Transverse colon (tissue), 4 donors: Measurements from ENCODE around the gene VGLL4. TPM values are rescaled to one million over a fixed set of nuclear protein-coding genes. Genes with fewer than 3 reads are reported as not detected.

Experiments
- DNase-seq: peaks from one replicate; pipeline ENCODE4 v3.0.0-alpha.2; 2019
- H3K27ac ChIP-seq, 4 donors: fragments of 200-600 bp; sonication (generic); 2 replicates each; pipeline ENCODE4 v1.5.1; 2016 to 2018; ENCODE audit warnings: inconsistent platforms in 4 of 4
- H3K27me3 ChIP-seq: fragments of 200-600 bp; sonication (generic); 2 replicates; pipeline ENCODE4 v1.5.1; 2017; ENCODE audit warnings: inconsistent platforms
- H3K36me3 ChIP-seq, 4 donors: fragments of 200-600 bp; sonication (generic); 2 replicates each; pipeline ENCODE4 v1.5.1; 2017 to 2019; ENCODE audit warnings: inconsistent platforms in 4 of 4
- H3K4me1 ChIP-seq, 4 donors: fragments of 200-600 bp; sonication (generic); 2 replicates each; pipeline ENCODE4 v1.5.1; 2017 to 2020; ENCODE audit warnings: inconsistent platforms in 4 of 4
- H3K4me3 ChIP-seq, 4 donors: fragments of 200-600 bp; sonication (generic); 1 replicate in 1 of 4; 2 replicates in 3 of 4; pipeline versions ENCODE4 v1.5.1 to v1.6.1; 2017 to 2019; ENCODE audit warnings: inconsistent platforms in 4 of 4
- H3K9me3 ChIP-seq, 2 donors: fragments of 200-600 bp; sonication (generic); 2 replicates each; pipeline ENCODE4 v1.5.1; 2017 to 2019; ENCODE audit warnings: inconsistent platforms in 2 of 2
- CTCF ChIP-seq, 5 experiments: fragments of 200-600 bp in 3 of 5; fragments of 450-650 bp in 2 of 5; sonication (generic) in 3 of 5; IDR thresholded peaks; 1 replicate in 2 of 5; 2 replicates in 3 of 5; pipeline ENCODE4 v1.5.1; 2016 to 2017; ENCODE audit warnings: antibody characterized with exemption in 5 of 5, inconsistent platforms in 3 of 5, mild to moderate bottlenecking in 2 of 5, moderate library complexity in 1 of 5
- EP300 ChIP-seq: sonication (generic); formaldehyde crosslinking; IDR thresholded peaks from one replicate; pipeline ENCODE4 v1.6.1; 2017; ENCODE audit warnings: antibody characterized with exemption, low read depth
- POLR2A ChIP-seq: fragments of 450-650 bp; IDR thresholded peaks from one replicate; pipeline ENCODE4 v1.6.1; 2016; ENCODE audit warnings: antibody characterized with exemption, mild to moderate bottlenecking, moderate library complexity
- POLR2AphosphoS5 ChIP-seq, 3 donors: sonication (generic); formaldehyde crosslinking; IDR thresholded peaks; one replicate each; pipeline ENCODE4 v1.6.1; 2016; ENCODE audit warnings: antibody characterized with exemption in 3 of 3
- WGBS, 2 donors: methylation state at CpG; one replicate each; pipeline ENCODE4 v1.1.5; 2018; ENCODE audit warnings: low coverage in 1 of 2; 5-methylcytosine and 5-hydroxymethylcytosine counted together
- in situ Hi-C, 4 donors: fragments of 200-750 bp; cut with MboI; loops; one replicate each; pipeline versions ENCODE4 v1.15.0 to v1.15.1; 2017; ENCODE audit warnings: low sequenced_read_pairs in 3 of 4, low pct_ligation_motif_present in 1 of 4, low pct_unique_long_range_greater_than_20kb in 1 of 4
- intact Hi-C: fragments of 100-400 bp; cut with DNase I; formaldehyde crosslinking; loops from one replicate; pipeline ENCODE4 v1.15.1; 2023; ENCODE audit warnings: low total_unique reads
- total RNA-seq, 4 donors: library from RNA; depleted of rRNA; stranded (reverse); fragments of >200 nt; gene quantifications; one replicate each; pipeline ENCODE4 v1.1.0, GENCODE V29; 2016

VGLL4 gene
- total RNA-seq, 4 donors from 2014 or later = 67.3 to 175 (median 95.0) TPM

GRCh38 chr3:11622586-11623550 is 20.8 kb downstream of the VGLL4 start:
- no peak for TF ChIP-seq POLR2A
- peaks cover 33 to 89% (median 76%) of the 10 kb centered on the region in 4 donors for H3K4me1 ChIP-seq
- H3K4me3 ChIP-seq = no peak overlapping the region
- DNase-seq = no peak
- H3K27ac ChIP-seq = no peak overlapping the region
- intact Hi-C loops (no loop called here), in situ Hi-C loops (no loop called here)
- H3K9me3 ChIP-seq = no peaks in the 10 kb centered on the region
- no peaks in the 10 kb centered on the region for H3K27me3 ChIP-seq
- 87 to 96% methylated on average over 8 to 9 of the region's 9 CpGs for WGBS, 2 donors
- no peaks in the 10 kb centered on the region for H3K36me3 ChIP-seq

GRCh38 chr3:11621077-11621476 is 22.6 kb downstream of the VGLL4 start:
- peak overlapping the region in 2 of 4 donors; percentile 62 to 65 for H3K27ac ChIP-seq

GRCh38 chr3:11619946-11620652 is 23.6 kb downstream of the VGLL4 start:
- Histone ChIP-seq H3K4me3 (no peak overlapping the region), H3K36me3 (no peaks in the 10 kb centered on the region), H3K27ac (peak overlapping the region; percentile 62 to 67 (median 64)), H3K9me3 (no peaks in the 10 kb centered on the region), H3K27me3 (no peaks in the 10 kb centered on the region), H3K4me1 (peaks cover 29 to 85% (median 58%) of the 10 kb centered on the region in 4 donors)
- DNase-seq = no peak
- WGBS, 2 donors = 55 to 62% methylated on average over 3 to 11 of the region's 11 CpGs
- in situ Hi-C loops = no loop called here
- TF ChIP-seq POLR2AphosphoS5 (IDR thresholded peaks at IDR 0.05) (no peak), CTCF (IDR thresholded peaks at IDR 0.05) (no peak), EP300 (no peak), POLR2A (no peak)
- intact Hi-C loops = no loop called here

More at GRCh38 chr3:11621077-11621476, 22.6 kb downstream of the VGLL4 start:
- no peaks in the 10 kb centered on the region for H3K36me3 ChIP-seq
- no peak for DNase-seq
- no peak for TF ChIP-seq POLR2AphosphoS5 (IDR thresholded peaks at IDR 0.05)
- no peak overlapping the region for H3K4me3 ChIP-seq
- 24 to 54% methylated on average over 2 of the region's 2 CpGs for WGBS, 2 donors
- intact Hi-C loops = no loop called here
- H3K9me3 ChIP-seq = no peaks in the 10 kb centered on the region
- in situ Hi-C loops = no loop called here
- peaks cover 29 to 88% (median 67%) of the 10 kb centered on the region in 4 donors for H3K4me1 ChIP-seq
- H3K27me3 ChIP-seq = no peaks in the 10 kb centered on the region

- WGBS, 2 donors = 78 to 86% methylated on average over 1 to 6 of the region's 6 CpGs
- DNase-seq = no peak
Measured at GRCh38 chr3:11619461-11619860, 24.3 kb downstream of the VGLL4 start.

GRCh38 chr3:11618904-11619303 is 24.8 kb downstream of the VGLL4 start:
- Histone ChIP-seq H3K27me3 (no peaks in the 10 kb centered on the region), H3K36me3 (no peaks in the 10 kb centered on the region), H3K4me1 (peaks cover 20 to 73% (median 48%) of the 10 kb centered on the region in 4 donors), H3K4me3 (no peak overlapping the region), H3K9me3 (no peaks in the 10 kb centered on the region), H3K27ac (peak overlapping the region; percentile 62 to 67 (median 64))
- no peak for DNase-seq
- 35 to 41% methylated on average over 5 of the region's 5 CpGs for WGBS, 2 donors
- intact Hi-C loops (no loop called here), in situ Hi-C loops (no loop called here)
- no peak for TF ChIP-seq POLR2AphosphoS5 (IDR thresholded peaks at IDR 0.05)
- no peak for TF ChIP-seq CTCF (IDR thresholded peaks at IDR 0.05)
- no peak for TF ChIP-seq POLR2A
- no peak for TF ChIP-seq EP300

More at GRCh38 chr3:11619461-11619860, 24.3 kb downstream of the VGLL4 start:
- Histone ChIP-seq H3K36me3 (no peaks in the 10 kb centered on the region), H3K27ac (peak overlapping the region; percentile 62 to 67 (median 64)), H3K9me3 (no peaks in the 10 kb centered on the region), H3K27me3 (no peaks in the 10 kb centered on the region), H3K4me1 (peaks cover 23 to 78% (median 52%) of the 10 kb centered on the region in 4 donors), H3K4me3 (no peak overlapping the region)
- no peak for TF ChIP-seq POLR2A
- intact Hi-C loops = no loop called here
- in situ Hi-C loops = no loop called here
